HG02840 (cell line): ENCODE data around the gene LRRC63.
"Not testable (repeated sequence)": the region's sequence is repeated elsewhere in the genome, so short reads cannot be mapped to it uniquely, and the experiment has no call there.

Experiments
- ATAC-seq: cut with Tn5 transposase; IDR thresholded peaks from one replicate; pipeline ENCODE4 v1.9.1; 2021; ENCODE audit warnings: mild to moderate bottlenecking, moderate library complexity, moderate number of reproducible peaks; ENCODE audit not compliant: unreplicated experiment, low FRiP score

The LRRC63 gene

DNA sequence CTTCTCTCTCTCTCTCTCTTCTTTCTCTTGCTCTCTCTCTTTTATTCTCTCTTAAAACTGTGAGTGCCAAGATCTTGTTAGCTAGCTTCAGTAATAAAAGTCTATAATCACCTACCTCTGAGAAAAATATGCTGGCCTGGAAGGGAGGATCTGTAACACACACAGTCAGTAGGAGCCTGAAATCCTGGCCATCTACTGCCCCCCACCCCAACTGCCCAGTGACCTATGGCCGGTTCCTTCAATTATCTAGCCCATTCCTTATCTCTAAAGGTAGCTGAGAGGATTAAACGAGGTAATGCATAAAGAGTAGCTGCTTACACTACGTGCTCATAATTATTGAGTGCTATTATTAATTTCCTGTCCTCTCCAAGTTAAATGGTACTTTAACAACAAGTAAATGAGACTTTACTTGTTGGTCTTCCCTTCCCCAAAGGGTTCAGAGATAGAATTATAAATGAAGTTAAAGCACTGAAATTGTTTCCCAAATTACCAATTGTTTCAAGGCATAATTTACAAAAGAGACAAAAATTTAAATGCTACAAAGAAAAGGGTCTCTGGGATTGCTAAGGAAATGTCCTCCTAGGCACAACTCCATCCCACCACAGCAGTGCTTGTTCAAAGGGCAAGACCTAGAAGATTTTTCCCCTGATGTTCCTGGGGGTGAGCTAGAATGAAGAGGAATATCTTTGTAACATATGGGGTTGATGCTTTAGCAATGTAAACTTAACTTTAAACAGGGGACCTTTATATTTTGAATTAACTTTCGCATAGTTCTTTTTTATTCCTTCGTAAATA is 31.6 kb upstream of the LRRC63 start:
- ATAC-seq, result no peak

DNA sequence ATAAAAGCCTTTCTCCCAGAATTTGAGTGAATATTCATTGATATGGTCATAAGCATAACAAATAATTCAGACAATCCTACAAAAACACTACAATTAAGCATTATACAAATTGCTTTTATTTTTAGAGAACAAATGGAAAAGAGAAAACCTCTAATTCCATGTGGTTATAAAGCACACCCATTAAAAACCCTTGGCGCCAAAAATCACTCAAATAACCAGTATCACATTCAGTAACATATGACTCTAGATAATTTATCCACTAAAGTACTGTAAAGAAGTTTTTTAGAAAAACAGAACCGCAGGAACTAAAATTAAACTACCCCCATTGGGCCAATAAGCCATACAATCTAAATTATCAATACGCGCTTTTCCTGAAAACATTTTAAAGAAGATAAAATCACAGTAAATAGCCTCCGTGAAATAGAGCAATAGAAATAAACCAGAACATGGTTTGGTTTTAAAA is 30.3 kb upstream of the LRRC63 start:
- ATAC-seq, result no peak

DNA sequence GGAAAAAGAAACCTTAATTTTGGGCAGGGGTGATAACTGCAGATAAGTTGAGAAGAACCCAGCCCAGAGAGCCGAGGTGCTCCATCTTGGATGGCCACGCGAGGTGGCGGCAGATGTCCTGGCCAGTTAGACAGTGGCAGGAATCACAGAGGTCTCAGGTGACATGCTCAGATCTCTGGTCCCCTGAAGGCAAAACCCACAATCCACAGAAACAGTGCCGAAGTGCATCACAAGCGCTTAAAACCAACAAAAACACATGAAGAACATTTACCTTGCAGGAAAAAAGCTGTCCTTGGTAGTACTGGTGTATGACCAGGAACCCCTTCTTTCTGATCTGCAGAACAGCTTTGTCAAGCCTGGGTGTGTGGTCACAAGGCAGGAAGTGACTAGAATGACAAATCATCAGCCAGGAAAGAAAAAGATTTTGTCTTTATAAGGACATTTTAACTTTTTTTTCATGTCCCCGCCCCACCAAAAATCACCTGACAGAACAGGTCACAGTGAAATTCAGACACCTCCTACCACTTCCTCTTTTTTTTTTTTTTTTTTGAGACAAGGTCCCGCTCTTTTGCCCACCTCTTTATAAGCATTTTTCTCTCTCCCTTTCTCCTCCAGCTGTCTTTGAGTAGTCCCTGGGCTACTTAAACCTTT is 29.8 kb upstream of the LRRC63 start, which contains the start of gene LCP1:
Gene LCP1 (minus strand): TSS at position 338 of the 651 bp plus-strand sequence. CDS start 22,515 bp downstream, outside the sequence.
- peak; percentile 76 for ATAC-seq

DNA sequence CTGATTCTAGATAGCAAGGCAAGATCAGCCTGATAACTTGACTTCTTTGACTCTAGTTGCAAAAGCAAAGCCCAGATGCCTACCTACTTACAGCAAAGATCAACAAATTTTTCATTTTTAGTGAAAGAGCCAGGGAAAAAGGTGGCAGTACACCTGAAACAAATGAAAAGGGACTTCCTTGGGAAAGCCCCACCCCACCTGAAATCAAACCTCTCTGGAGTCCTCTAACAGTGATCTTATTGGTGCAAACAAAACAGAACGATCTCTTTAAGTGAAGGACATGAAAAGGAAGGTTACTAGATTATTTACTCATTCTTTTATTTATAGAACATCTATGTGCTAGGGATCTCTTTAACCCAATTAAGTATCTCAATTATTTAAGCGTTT is 29.2 kb upstream of the LRRC63 start:
- ATAC-seq, result peak; percentile 3

DNA sequence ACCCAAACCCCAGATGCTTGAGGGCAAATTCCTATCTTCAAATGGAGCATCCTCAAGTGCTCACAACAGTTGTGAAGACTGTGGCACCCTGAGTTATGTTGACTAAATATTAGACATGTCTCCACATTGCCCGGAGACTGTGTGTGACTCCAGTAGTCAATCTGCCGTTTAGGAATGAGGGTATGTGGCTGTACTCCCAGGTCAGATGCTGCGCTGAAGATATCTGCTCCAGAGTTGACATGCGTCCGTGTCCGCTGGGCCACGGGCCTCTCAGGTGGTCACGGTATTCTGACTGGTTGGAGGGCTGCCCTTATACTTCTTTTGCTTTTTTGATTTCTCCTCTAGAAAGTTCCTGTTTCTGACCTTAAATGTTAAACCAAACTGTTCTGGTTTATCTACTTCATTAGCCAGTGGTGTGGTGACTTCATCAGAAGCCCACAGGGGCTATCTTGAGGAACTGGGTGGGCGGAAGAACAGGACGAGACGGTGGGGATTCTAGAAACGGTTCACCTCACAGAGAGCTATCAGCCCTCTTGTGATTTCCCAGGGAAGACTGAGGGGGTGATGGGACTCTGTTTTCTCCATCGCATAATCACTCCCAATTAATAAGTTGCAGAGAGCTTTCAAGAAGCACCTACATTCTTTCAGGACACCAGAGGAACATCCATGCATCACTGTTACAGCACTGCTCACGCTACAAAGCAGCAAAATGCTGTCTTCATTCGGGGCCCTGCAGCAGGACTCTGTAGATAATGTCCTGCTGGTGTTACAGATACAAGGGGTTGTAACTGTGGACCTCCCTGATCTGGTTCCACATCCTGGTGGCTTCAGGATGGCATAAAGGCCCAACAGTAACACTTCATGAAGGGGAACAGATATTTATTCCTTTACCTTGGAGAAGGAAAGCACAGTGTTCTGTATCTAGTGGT is 28.4 kb upstream of the LRRC63 start:
- ATAC-seq, result no peak

DNA sequence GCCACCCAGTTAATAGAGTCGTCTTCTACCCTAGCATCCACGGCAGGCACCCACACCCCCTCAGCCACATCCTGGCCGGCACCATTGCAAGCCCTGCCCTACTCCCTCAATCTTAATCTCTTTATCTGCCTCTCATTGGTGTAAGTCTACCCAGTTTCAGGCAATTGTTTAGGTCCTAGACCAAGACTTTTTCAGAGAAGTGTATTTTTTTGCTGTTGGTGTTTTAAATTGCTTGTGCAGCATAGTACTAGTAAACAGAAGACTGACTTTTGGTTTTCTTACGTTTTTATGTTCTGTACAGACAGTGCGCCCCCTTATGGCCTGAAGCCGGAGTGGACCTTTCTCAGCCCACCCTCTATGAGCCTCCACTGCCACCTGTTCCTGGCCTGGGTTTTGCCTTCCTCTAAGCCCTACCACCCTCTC is 27.4 kb upstream of the LRRC63 start:
- ATAC-seq, result peak; percentile 41

DNA sequence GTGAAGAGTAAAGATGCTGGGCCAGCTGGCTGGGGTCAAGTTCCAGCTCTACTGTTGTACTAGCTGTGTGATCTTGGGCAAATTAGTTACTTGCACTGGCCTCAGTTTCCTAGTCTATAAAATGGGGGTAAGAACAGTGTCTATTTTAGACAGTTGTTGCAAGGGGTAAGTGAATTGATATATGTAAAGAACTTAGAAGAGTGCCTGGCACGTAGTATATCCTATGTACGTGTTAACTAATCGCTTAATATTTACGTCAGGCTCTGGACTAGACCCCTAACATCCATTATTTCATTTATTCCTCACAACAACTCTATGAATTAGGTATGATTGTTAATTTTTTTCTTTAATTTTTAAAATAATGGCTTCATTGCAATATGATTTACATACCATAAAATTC is 26.1 kb upstream of the LRRC63 start:
- ATAC-seq, result no peak

DNA sequence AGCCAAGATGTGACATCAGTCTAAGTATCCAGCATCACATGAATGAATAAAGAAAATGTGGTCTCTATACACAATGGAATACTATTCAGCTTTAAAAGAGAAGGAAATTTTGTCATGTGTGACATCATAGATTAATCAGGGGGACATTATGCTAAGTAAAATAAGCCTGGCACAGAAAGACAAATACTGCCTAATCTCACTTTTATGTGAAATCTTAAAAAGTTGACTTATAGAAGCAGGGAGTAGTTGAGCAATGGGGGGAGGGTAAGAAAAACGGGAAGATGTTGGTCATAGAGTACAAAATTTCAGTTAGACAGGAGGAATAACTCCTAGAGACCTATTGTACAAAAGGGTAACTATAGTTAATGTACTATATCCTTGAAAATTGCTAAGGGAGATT is 19.3 kb upstream of the LRRC63 start:
- no peak for ATAC-seq

DNA sequence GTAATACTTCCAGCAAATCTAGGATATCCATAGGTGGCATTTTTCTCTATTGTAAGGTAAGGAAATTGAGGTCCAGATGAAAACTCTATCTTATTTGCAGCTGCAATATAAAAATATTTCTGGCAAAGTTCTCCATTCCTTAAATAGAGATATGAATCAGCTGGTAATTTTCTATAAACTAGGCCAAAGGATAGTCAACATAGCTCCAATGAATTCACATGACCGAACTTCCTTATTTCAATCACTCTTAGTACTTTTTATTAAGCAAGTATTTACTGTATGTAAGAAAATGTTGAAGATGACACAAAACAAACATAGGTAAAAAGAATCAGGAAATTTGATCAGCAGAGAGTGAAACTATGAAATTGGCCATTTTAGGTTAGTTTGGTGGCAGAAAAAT is 16.7 kb upstream of the LRRC63 start:
- no peak for ATAC-seq

DNA sequence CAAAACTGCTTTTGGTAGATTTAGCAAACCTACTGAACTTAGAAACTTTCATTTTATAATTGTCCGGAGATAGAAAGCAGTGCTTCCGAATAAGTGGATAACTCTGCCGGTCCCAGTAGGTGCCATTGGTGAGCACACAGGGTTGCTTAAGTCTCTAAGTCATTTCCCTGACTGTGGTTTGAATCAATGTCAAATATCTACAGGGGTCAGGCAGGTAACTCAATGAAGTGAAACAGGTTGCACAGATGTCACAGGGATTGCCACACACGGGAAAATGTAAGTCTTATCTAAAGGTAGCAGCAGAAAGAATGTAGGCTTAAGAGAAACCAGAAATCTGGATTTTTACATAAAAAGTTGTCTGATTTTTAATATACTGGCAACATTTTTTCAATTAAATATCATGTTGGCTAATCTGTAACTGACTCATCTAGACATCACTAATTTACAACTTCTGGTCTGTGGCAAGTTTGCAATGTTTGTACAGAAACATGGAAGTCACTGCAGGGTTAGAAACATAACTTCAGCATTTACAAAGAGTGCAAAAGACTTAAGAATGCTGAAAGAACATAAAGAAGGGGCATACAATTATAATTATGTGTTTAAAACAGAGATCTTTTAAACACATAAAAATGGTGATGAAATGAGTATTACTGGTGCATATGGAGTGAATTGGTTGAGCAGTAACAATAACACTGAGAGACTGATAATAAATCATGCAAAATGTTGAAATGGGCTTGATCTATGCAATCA is 14.3 kb upstream of the LRRC63 start:
- ATAC-seq, result no peak

DNA sequence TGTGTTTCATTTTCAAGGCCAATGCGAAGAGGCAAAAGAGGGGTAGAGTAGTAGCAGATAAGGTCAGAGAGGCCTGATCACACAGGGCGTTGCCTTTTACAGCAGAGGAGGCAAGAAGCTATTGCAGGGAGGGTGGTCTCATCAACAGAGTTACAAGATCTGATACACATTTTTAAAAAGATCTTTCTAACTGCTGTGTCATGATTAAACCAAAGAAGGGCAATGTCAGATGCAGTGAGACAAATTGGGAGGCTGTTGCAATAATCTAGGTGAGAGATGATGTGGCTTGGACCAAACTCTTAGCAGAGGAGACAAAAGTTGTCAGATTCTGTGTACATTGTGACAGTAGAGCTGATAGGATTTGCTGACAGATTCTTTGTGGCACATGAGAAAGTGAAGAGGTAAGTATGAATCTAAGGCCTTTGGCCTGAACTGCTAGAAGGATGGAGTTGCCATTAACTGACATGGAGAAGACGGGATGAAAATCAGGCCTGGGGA is 13.0 kb upstream of the LRRC63 start:
- no peak for ATAC-seq

DNA sequence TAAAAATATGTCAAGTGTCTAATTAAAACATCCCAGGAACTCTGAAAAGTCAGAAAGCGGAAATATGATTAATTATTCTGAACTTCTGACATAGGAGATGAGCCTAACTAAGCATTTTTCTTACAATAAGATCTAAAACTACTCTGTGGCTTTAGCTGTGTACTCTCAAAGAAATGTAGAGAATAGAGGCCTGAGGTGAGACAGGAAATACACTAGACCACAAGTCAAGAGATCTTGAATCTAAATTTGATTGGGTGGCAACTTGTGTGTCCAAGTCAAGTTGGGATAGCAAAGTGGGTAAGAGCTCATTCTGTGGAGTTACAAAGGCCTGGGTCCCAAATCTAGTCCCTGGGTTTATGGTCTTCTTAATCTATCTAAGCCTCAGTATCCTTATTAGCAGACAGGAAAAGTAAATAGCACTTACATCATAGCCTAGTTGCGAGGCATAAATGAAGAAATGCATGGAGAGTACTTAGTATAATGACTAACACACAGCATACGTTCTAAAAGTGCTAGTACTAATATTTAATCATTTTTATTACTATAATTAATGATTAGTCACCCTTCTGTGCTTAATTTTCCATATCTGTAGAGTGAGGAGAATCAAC is 9.4 kb upstream of the LRRC63 start:
- no peak for ATAC-seq

DNA sequence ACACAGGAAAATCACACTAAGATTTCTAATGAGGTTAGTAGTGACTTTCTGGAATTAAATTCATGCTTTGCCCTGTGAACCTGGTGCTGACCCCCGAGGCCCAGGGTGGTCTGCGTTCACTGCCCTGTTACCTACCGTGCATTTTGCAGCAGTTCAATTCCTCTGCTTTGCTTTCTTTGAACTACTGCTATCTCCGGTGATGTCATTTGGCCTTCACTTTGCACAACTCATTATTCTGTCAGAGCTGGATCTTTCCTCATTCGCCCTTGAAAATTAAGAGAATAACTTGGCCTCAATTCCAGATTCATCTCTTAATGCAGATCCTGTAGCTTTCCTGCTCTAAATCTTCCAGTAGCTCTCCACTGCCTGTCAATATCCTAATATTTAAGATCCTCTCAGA is 8.8 kb upstream of the LRRC63 start:
- no peak for ATAC-seq

DNA sequence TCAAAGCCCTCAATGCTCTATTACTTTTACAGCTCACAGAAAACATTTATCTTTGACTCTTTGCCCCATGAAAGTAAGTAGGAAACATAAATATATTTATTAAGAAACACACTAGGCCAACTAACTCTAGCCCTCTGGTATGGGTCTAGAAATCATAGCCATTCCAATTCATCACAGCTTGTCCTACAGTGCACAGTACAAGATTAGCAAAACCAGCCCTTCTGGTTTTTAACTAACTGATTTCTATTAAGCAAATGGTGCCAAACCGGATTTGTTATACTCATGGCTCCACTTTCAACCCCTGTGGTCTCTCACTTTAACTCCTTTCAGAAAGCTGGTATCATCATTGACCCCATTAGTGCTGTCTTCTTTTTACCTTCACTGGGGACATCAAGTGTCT is 5.6 kb upstream of the LRRC63 start:
- no peak for ATAC-seq

DNA sequence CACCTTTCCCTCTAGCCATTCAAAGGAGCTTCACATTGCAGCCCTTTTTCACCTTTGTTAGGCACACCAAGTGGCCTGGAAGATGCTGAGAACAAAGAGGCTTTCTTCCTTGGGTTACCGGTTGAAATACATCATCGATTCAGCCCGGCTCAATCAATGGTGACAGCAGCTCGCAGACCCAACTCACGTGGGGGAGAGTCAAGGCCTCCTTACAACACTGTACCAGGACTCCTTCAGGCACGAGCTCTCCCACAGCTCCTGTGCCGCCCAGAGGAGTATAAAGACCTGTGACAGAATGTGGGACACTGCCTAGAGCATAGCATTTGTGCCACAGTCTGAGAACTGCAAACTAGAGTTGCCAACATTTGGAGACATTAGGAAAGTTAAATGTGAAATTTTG is 3.9 kb upstream of the LRRC63 start:
- ATAC-seq, result no peak

DNA sequence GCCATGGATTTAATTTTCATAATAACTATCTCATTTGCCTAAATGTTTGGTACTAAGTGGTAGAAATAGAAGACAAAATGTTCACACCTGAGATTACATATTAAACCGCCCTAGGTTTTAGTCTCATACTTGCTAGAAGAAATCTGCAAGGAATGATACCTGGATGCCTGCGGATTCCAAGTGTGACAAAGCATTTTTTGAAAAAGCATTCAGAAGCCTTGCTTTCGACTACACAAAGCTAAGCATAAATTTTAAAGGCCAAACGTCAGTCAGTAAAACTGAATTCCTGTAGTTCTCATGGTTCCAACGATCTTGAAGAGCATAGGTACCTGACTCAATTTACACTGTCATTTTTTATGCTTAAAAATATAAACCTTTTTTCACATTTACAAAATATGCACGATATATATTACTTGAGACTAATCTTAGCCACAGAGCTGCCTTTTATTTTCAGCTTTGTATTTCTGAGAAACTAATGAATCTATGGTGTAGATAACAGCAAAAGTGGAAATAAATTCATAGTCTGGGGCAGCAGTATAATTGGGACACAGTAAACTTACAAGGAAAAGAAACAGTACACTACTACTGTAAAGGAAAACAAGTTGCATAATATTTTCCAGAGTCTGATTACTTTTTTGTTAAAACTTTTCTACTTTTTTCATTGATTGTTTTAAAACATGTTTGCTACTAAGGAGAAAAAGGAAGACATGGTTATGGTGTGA is 1.2 kb upstream of the LRRC63 start:
- no peak for ATAC-seq

DNA sequence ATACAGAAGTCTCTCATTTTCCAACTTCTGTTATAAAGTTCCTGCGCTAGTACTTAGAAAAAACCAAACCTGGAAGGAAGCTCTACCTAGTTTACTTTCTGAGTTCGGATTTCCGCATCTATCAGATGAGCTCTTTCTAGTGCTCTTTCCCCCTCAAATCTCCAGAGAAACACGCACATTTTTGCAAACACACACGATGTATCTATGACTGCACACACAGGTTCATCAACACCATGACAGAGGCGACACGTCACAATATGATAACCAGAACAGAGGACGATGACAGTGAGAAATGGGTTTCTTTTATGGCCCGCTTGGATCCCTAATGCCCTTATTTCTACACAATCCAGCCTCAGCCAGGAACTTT is 629 bp upstream of the LRRC63 start:
- ATAC-seq, result peak; percentile 23

DNA sequence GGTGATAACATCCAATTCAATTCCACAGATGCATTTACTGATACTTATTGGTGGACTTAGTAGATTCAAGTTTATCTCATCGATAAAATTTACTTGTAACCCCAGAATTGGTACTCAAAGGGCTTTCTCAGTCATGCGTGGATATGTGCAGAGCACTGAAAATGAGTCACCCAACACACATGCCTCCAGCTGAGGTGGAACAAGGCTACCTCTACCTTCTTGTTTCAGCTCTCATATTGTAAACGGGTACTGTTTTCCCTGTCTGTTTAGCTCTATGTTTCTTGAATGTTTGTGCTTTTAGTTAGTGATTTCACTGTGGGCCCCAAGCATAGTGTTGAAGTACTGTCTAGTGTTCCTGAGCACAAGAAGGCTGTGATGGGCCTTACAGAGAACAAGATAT is 1.5 kb downstream of the LRRC63 start:
- ATAC-seq, result no peak

DNA sequence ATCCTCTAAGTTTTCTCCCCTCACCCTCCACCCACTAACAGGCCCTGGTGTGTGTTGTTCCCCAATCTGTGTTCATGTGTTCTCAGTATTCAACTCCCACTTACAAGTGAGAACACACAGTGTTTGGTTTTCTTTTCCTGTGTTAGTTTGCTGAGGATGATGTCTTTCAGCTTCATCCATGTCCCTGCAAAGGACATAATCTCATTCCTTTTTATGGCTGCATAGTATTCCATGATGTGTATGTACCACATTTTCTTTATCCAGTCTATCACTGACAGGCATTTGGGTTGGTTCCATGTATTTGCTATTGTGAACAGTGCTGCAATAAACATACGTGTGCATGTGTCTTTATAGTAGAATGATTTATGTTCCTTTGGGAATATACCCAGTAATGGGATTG is 3.0 kb downstream of the LRRC63 start:
- not testable (repeated sequence) for ATAC-seq
